HEK293 (cell line): ENCODE data around the gene FBXW5.

Experiments used
- CTCF ChIA-PET: fragments of 350-600 bp; formaldehyde crosslinking; extraction: SDS; loops from one replicate; lab custom pipeline; 2021; ENCODE audit warnings: antibody characterized with exemption; lab: Yijun Ruan, JAX
- POLR2A ChIA-PET: fragments of 300-600 bp; formaldehyde crosslinking; extraction: SDS; loops from one replicate; lab custom pipeline; 2020; ENCODE audit warnings: antibody characterized with exemption, inconsistent platforms; lab: Yijun Ruan, JAX
- H3K27ac ChIP-seq: fragments of 200-500 bp; sonication (Bioruptor generic); 2 replicates; pipeline ENCODE4 v1.5.1; 2014; ENCODE audit warnings: low read depth, low read length, control low read depth, inconsistent platforms; ENCODE audit errors: extremely low read depth
- H3K36me3 ChIP-seq, 2 experiments: fragments of 200-500 bp in 1 of 2; sonication (Bioruptor generic) in 1 of 2; 1 replicate in 1 of 2; 2 replicates in 1 of 2; pipeline ENCODE4 v1.5.1; 2014 to 2017; ENCODE audit warnings: inconsistent platforms in 2 of 2, low read length in 2 of 2; ENCODE audit not compliant: control insufficient read depth in 2 of 2, insufficient read depth in 1 of 2
- H3K4me1 ChIP-seq: fragments of 200-500 bp; sonication (Bioruptor generic); 2 replicates; pipeline ENCODE4 v1.5.1; 2014; ENCODE audit warnings: mild to moderate bottlenecking, low read length, inconsistent platforms; ENCODE audit not compliant: control insufficient read depth, insufficient read depth
- H3K4me3 ChIP-seq: 2 replicates; pipeline ENCODE4 v1.5.1; 2011; ENCODE audit warnings: low read depth, mild to moderate bottlenecking, control low read depth, low read length, moderate library complexity
- H3K9me3 ChIP-seq: fragments of 200-500 bp; sonication (Bioruptor generic); 2 replicates; pipeline ENCODE4 v1.5.1; 2014; ENCODE audit warnings: low read depth, low read length, inconsistent platforms; ENCODE audit not compliant: control insufficient read depth, insufficient read depth
- BCL11A ChIP-seq: fragments of 450-650 bp; formaldehyde crosslinking; IDR thresholded peaks from 2 replicates; pipeline ENCODE4 v1.5.1; 2016; ENCODE audit warnings: low read depth, missing biosample characterization, missing genetic modification characterization
- EGR2 ChIP-seq: fragments of 450-650 bp; formaldehyde crosslinking; IDR thresholded peaks from 2 replicates; pipeline ENCODE4 v1.5.1; 2016; ENCODE audit warnings: low read depth, missing biosample characterization, missing genetic modification characterization
- GLI2 ChIP-seq: fragments of 450-650 bp; formaldehyde crosslinking; IDR thresholded peaks from 2 replicates; pipeline ENCODE4; 2017; ENCODE audit warnings: missing biosample characterization, missing genetic modification characterization, low read depth, borderline replicate concordance
- GLIS2 ChIP-seq: fragments of 450-650 bp; formaldehyde crosslinking; IDR thresholded peaks from 2 replicates; pipeline ENCODE4 v1.5.1; 2016; ENCODE audit warnings: missing biosample characterization, missing genetic modification characterization
- INSM2 ChIP-seq: fragments of 450-650 bp; formaldehyde crosslinking; IDR thresholded peaks from 2 replicates; pipeline ENCODE4 v1.5.1; 2016; ENCODE audit warnings: missing biosample characterization, missing genetic modification characterization
- OVOL3 ChIP-seq: fragments of 450-650 bp; formaldehyde crosslinking; IDR thresholded peaks from 2 replicates; pipeline ENCODE4 v1.5.1; 2016; ENCODE audit warnings: missing biosample characterization, missing genetic modification characterization
- ZBTB21 ChIP-seq: fragments of 450-650 bp; formaldehyde crosslinking; IDR thresholded peaks from 2 replicates; pipeline ENCODE4 v1.5.1; 2017; ENCODE audit warnings: missing biosample characterization, missing genetic modification characterization
- ZNF133 ChIP-seq: fragments of 450-650 bp; formaldehyde crosslinking; IDR thresholded peaks from 2 replicates; pipeline ENCODE4 v1.5.1; 2016; ENCODE audit warnings: missing biosample characterization, missing genetic modification characterization
- ZNF140 ChIP-seq: fragments of 450-650 bp; formaldehyde crosslinking; IDR thresholded peaks from 2 replicates; pipeline ENCODE4 v1.5.1; 2016; ENCODE audit warnings: missing biosample characterization, missing genetic modification characterization
- ZNF146 ChIP-seq: fragments of 450-650 bp; formaldehyde crosslinking; IDR thresholded peaks from 2 replicates; pipeline ENCODE4 v1.5.1; 2016; ENCODE audit warnings: missing biosample characterization, missing genetic modification characterization
- ZNF48 ChIP-seq: fragments of 450-650 bp; formaldehyde crosslinking; IDR thresholded peaks from 2 replicates; pipeline ENCODE4 v1.5.1; 2016; ENCODE audit warnings: missing biosample characterization, missing genetic modification characterization
- ZNF501 ChIP-seq: fragments of 450-650 bp; formaldehyde crosslinking; IDR thresholded peaks from 2 replicates; pipeline ENCODE4 v1.5.1; 2016; ENCODE audit warnings: missing biosample characterization, missing genetic modification characterization
- ZNF747 ChIP-seq: fragments of 450-650 bp; formaldehyde crosslinking; IDR thresholded peaks from 2 replicates; pipeline ENCODE4 v1.5.1; 2016; ENCODE audit warnings: missing biosample characterization, missing genetic modification characterization
- ZNF777 ChIP-seq: fragments of 450-650 bp; formaldehyde crosslinking; IDR thresholded peaks from 2 replicates; pipeline ENCODE4 v1.5.1; 2017; ENCODE audit warnings: missing biosample characterization, missing genetic modification characterization, borderline replicate concordance
- ZSCAN4 ChIP-seq: fragments of 450-650 bp; formaldehyde crosslinking; IDR thresholded peaks from 2 replicates; pipeline ENCODE4 v1.5.1; 2017; ENCODE audit warnings: missing biosample characterization, missing genetic modification characterization
- ZXDB ChIP-seq: fragments of 450-650 bp; formaldehyde crosslinking; IDR thresholded peaks from 2 replicates; pipeline ENCODE4 v1.5.1; 2016; ENCODE audit warnings: missing biosample characterization, missing genetic modification characterization
- TF ChIP-seq, protein P1 (sequence below): fragments of 450-650 bp; IDR thresholded peaks from 2 replicates; pipeline ENCODE4 v1.5.1; 2018; ENCODE audit warnings: missing biosample characterization, missing genetic modification characterization

FBXW5 gene

GRCh38 chr9:136896027-136896426 is 48.5 kb downstream of the FBXW5 start:
- Histone ChIP-seq H3K9me3 (no peaks in the 10 kb centered on the region), H3K36me3 (peaks cover 4 to 39% of the 10 kb centered on the region in 2 experiments; a peak in 2 of 3 replicates), H3K27ac (no peak overlapping the region), H3K4me1 (no peaks in the 10 kb centered on the region), H3K4me3 (no peak overlapping the region)
- peak; percentile 32; the same call in 1 of the 2 replicates for TF ChIP-seq GLIS2 (tag by site-specific recombination)
- TF ChIP-seq, protein P1, sequence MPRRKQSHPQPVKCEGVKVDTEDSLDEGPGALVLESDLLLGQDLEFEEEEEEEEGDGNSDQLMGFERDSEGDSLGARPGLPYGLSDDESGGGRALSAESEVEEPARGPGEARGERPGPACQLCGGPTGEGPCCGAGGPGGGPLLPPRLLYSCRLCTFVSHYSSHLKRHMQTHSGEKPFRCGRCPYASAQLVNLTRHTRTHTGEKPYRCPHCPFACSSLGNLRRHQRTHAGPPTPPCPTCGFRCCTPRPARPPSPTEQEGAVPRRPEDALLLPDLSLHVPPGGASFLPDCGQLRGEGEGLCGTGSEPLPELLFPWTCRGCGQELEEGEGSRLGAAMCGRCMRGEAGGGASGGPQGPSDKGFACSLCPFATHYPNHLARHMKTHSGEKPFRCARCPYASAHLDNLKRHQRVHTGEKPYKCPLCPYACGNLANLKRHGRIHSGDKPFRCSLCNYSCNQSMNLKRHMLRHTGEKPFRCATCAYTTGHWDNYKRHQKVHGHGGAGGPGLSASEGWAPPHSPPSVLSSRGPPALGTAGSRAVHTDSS: no peak
- ChIA-PET POLR2A (interaction anchor here (0.6 to 1.5 kb wide), 3 partner anchors 9 to 36 kb away, joined by 3 to 10 read pairs (median 4); partner anchors contain the start of gene TRAF2), CTCF (no interaction called here)

DNA sequence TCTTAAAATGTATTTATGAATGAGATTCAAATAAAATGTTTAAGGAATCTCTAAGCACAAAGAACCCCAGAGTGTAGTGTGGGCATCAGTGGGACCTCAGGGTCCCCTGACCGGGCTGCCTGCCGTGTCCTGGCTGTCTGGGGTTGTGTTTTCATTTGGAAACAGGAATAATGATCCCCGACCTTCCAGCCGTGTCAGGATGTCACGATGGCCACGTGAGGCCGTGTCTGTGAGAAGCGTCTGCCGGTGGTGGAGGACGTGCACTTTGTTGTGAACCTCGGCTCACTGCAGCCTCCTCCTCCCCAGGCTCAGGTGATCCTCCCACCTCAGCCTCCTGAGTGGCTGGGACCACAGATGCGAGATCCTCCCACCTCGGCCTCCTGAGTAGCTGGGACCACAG is 53.9 kb downstream of the FBXW5 start:
- no peak overlapping the region for H3K4me3 ChIP-seq
- POLR2A ChIA-PET: no interaction called here
- CTCF ChIA-PET: interaction anchor here (0.6 to 0.7 kb wide), 4 partner anchors 75 to 161 kb away, joined by 3 to 5 read pairs (median 3); no protein-coding TSS in a partner anchor
- peaks cover 3 to 27% of the 10 kb centered on the region in 2 experiments; a peak in 2 of 3 replicates for H3K36me3 ChIP-seq
- H3K27ac ChIP-seq: no peak overlapping the region
- no peaks in the 10 kb centered on the region for H3K9me3 ChIP-seq
- no peaks in the 10 kb centered on the region for H3K4me1 ChIP-seq
- TF ChIP-seq ZBTB21 (tag by site-specific recombination) (no peak), GLI2 (tag by site-specific recombination) (no peak), ZNF501 (no peak), ZNF140 (tag by site-specific recombination) (no peak), ZNF747 (no peak), ZNF133 (tag by site-specific recombination) (no peak), BCL11A (no peak), ZNF146 (no peak), ZSCAN4 (tag by site-specific recombination) (no peak), ZNF48 (tag by site-specific recombination) (no peak), ZNF777 (no peak), ZXDB (tag by site-specific recombination) (no peak), INSM2 (tag by site-specific recombination) (no peak), EGR2 (tag by site-specific recombination) (no peak), OVOL3 (tag by site-specific recombination) (no peak)
